ENCODE measurements around the gene SMIM31.

The SMIM31 gene

GRCh38 chr4:164753873-164754488 is at the start of gene SMIM31:
SMIM31 (plus strand) TSS chr4:164754131; CDS start chr4:164770444, 16,313 bp downstream.
- no peak for DNase-seq

- DNase-seq = no peak
Measured at GRCh38 chr4:164706675-164707074, 47.3 kb upstream of the SMIM31 start.

- DNase-seq = peak; percentile 8
Measured at GRCh38 chr4:164716901-164717300, 37.0 kb upstream of the SMIM31 start.

- DNase-seq = no peak
Measured at GRCh38 chr4:164718827-164719226, 35.1 kb upstream of the SMIM31 start.

- no peak for DNase-seq
Measured at GRCh38 chr4:164725066-164725465, 28.9 kb upstream of the SMIM31 start.

GRCh38 chr4:164730705-164731393 is 23.1 kb upstream of the SMIM31 start:
- no peak for DNase-seq

GRCh38 chr4:164731827-164732474 is 22.0 kb upstream of the SMIM31 start:
- peak; percentile 64 for DNase-seq

GRCh38 chr4:164734484-164734883 is 19.4 kb upstream of the SMIM31 start:
- no peak for DNase-seq

GRCh38 chr4:164748375-164748774 is 5.6 kb upstream of the SMIM31 start:
- peak; percentile 51 for DNase-seq

- no peak for DNase-seq
Measured at GRCh38 chr4:164755432-164755831, 1.5 kb downstream of the SMIM31 start.

- DNase-seq = no peak
Measured at GRCh38 chr4:164756686-164757085, 2.8 kb downstream of the SMIM31 start.

GRCh38 chr4:164761241-164761640 is 7.3 kb downstream of the SMIM31 start:
- no peak for DNase-seq

- DNase-seq = no peak
Measured at GRCh38 chr4:164761746-164762275, 7.9 kb downstream of the SMIM31 start.

- no peak for DNase-seq
Measured at GRCh38 chr4:164765096-164765495, 11.2 kb downstream of the SMIM31 start.

- no peak for DNase-seq
Measured at GRCh38 chr4:164765833-164766232, 11.9 kb downstream of the SMIM31 start.

- DNase-seq = peak; percentile 22
Measured at GRCh38 chr4:164768516-164768915, 14.6 kb downstream of the SMIM31 start.

GRCh38 chr4:164770010-164770724 is 16.2 kb downstream of the SMIM31 start:
- DNase-seq = no peak

GRCh38 chr4:164771088-164771487 is 17.2 kb downstream of the SMIM31 start:
- no peak for DNase-seq

- DNase-seq = no peak
Measured at GRCh38 chr4:164772076-164772475, 18.1 kb downstream of the SMIM31 start.

- DNase-seq = no peak
Measured at GRCh38 chr4:164779080-164779479, 25.1 kb downstream of the SMIM31 start.

- peak; percentile 65 for DNase-seq
Measured at GRCh38 chr4:164779811-164780216, 25.9 kb downstream of the SMIM31 start.

GRCh38 chr4:164780839-164781238 is 26.9 kb downstream of the SMIM31 start:
- no peak for DNase-seq

- no peak for DNase-seq
Measured at GRCh38 chr4:164783976-164784375, 30.0 kb downstream of the SMIM31 start.
